BE2C (cell line): Measurements from ENCODE around the gene KCP.
A peak's percentile ranks its signal among the peaks of the same experiment; 100 is the strongest.

Experiments
- DNase-seq: peaks from one replicate; pipeline ENCODE4 v3.0.0-alpha.2; 2020
- H3K27me3 ChIP-seq: fragments of 250-450 bp; sonication (Bioruptor Pico); 2 replicates; pipeline ENCODE4 v1.5.1; 2020; ENCODE audit warnings: mild to moderate bottlenecking
- H3K36me3 ChIP-seq: fragments of 250-450 bp; sonication (Bioruptor Pico); 2 replicates; pipeline ENCODE4 v1.5.1; 2020; ENCODE audit warnings: mild to moderate bottlenecking
- H3K4me1 ChIP-seq: fragments of 250-450 bp; sonication (Bioruptor Pico); 2 replicates; pipeline ENCODE4 v1.5.1; 2020
- H3K4me3 ChIP-seq: 2 replicates; pipeline ENCODE4 v1.5.1; 2011; ENCODE audit warnings: low read depth, low read length
- H3K9me3 ChIP-seq: fragments of 250-450 bp; sonication (Bioruptor Pico); 2 replicates; pipeline ENCODE4 v1.5.1; 2020
- CTCF ChIP-seq: IDR thresholded peaks from 2 replicates; pipeline ENCODE4 v1.5.1; 2012; ENCODE audit warnings: mild to moderate bottlenecking, low read depth, low read length

Gene KCP

DNA sequence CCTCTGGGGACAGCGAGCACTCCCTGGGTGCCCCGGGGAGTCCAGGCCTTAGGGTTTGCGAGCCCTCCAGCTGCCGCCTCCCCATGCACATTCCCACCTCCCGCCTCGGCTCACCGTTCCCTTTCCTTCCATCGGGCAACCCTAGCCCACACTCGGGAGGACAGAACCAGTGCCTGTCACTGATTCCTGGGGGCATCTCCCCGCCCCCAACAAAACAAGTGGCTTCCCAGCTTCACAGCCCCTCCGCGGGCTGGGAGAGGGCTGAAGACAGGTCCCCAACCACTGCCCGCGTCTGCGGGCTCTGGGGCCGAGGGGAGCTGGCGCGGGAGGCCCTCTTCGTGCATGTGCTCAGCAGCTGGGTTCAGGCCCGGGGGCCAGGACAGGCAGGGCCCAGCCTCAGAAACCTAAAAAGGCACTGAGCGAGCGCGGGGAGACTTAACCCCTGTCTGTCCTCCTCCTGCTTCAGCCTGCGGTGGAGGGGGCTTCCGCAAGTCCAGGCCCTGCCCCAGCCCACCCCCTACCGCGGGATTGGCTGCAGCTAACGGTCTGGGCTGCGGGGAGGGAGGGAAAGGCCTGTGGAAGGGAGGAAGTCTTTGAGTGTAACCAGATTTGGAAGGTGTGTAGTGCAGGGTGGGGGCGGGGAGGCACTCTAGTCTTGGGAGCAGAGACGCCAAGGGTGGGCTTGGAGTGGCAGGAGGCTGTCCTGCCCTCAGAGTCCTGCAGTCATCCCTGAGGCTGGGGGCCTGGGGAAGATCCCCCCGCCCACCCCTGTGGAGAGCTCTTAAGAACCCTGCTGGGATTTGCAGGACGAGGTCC lies 79.1 kb downstream of the KCP start:
- no peaks in the 10 kb centered on the region for H3K9me3 ChIP-seq
- H3K36me3 ChIP-seq, result peaks cover 5% of the 10 kb centered on the region; the same call in 1 of the 2 replicates
- H3K4me3 ChIP-seq, result peak overlapping the region; percentile 88
- no peaks in the 10 kb centered on the region for H3K27me3 ChIP-seq
- TF ChIP-seq CTCF, result no peak
- peaks cover 23% of the 10 kb centered on the region for H3K4me1 ChIP-seq
- peak; percentile 90 for DNase-seq

DNA sequence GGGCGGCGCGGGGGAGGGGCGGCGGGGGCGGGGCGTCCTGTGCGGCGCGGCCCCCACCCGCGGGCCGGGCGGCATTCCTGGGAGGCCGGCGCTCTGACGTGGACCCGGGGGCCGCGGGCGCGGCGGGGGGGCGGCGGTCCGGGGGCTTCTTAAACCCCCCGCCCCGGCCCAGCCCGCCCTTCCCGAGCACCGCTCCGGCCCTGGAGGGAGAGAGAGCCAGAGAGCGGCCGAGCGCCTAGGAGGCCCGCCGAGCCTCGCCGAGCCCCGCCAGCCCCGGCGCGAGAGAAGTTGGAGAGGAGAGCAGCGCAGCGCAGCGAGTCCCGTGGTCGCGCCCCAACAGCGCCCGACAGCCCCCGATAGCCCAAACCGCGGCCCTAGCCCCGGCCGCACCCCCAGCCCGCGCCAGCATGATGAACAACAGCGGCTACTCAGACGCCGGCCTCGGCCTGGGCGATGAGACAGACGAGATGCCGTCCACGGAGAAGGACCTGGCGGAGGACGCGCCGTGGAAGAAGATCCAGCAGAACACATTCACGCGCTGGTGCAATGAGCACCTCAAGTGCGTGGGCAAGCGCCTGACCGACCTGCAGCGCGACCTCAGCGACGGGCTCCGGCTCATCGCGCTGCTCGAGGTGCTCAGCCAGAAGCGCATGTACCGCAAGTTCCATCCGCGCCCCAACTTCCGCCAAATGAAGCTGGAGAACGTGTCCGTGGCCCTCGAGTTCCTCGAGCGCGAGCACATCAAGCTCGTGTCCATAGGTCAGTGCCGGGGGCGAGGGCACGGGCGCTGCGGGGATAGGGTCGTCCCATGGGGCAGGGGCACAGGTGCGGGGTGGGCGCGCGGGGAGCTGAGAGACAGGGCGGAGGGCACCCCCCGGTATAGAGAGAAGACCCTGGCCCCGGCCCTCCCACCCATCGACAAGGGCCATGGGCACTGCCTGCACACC lies 80.0 kb downstream of the KCP start, which contains the start of gene FLNC:
Gene FLNC (plus strand): TSS at position 176 of the 947 bp plus-strand sequence. CDS start 232 bp downstream, at position 408.
- peak; percentile 57 for DNase-seq
- H3K4me1 ChIP-seq, result peaks cover 23% of the 10 kb centered on the region
- no peaks in the 10 kb centered on the region for H3K27me3 ChIP-seq
- H3K4me3 ChIP-seq, result peak within 1 kb of the TSS; percentile 88
- H3K36me3 ChIP-seq, result no peaks in the 10 kb centered on the region
- no peaks in the 10 kb centered on the region for H3K9me3 ChIP-seq
- no peak for TF ChIP-seq CTCF

GRCh38 chr7:128829391-128830166 lies 80.9 kb downstream of the KCP start:
- H3K27me3 ChIP-seq, result no peaks in the 10 kb centered on the region
- peak overlapping the region; percentile 88 for H3K4me3 ChIP-seq
- no peak for TF ChIP-seq CTCF
- H3K36me3 ChIP-seq, result no peaks in the 10 kb centered on the region
- H3K4me1 ChIP-seq, result peaks cover 23% of the 10 kb centered on the region
- no peak for DNase-seq
- H3K9me3 ChIP-seq, result no peaks in the 10 kb centered on the region

GRCh38 chr7:128827971-128828711 lies 82.4 kb downstream of the KCP start:
- Histone ChIP-seq H3K4me1 (peaks cover 19% of the 10 kb centered on the region), H3K27me3 (no peaks in the 10 kb centered on the region), H3K36me3 (no peaks in the 10 kb centered on the region), H3K4me3 (no peak overlapping the region), H3K9me3 (no peaks in the 10 kb centered on the region)
- no peak for TF ChIP-seq CTCF
- DNase-seq, result no peak

DNA sequence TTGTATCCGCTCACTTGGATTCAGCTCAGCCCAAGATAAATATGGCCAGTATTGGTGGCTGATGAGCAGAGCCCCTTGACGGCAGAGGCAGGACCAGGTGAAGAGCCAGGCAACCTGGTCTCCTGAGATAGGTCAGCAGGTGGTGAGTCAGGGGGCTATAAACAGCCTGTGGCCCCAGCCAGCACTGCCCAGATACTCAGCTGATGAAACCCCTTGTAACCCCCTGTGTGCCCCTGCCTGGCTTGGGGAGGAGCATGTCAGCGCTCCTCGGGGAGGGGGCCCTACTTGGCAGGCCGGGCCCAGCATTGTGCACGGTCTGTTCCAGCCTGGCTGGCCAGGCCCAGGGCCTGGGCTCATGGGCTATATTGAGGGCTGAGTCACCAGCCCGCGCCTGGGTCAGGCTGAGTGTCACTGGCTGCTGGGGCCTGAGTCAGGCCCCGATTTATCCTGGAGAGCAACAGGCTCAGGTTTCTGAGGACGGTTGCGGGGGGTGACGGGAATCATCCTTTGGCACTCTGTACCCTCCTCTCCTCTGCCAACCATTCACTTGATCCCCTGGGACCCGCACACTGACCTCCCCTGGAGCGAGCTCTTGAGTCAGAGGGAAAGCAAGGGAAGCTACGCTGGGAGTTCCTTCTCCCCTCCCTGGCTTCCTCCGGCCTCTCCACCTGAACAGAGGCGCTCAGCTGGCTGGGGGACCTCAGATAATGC lies 83.1 kb downstream of the KCP start:
- H3K4me3 ChIP-seq, result no peak overlapping the region
- no peaks in the 10 kb centered on the region for H3K36me3 ChIP-seq
- peak; percentile 56 for DNase-seq
- H3K4me1 ChIP-seq, result peaks cover 13% of the 10 kb centered on the region
- TF ChIP-seq CTCF, result no peak
- no peaks in the 10 kb centered on the region for H3K27me3 ChIP-seq
- no peaks in the 10 kb centered on the region for H3K9me3 ChIP-seq
